Measurements from ENCODE around the gene PATE4. TPM values are rescaled to one million over a fixed set of nuclear protein-coding genes. Genes with fewer than 3 reads are reported as not detected.

PATE4 gene
- total RNA-seq, result not detected

- TF ChIP-seq POLR2AphosphoS5 (IDR thresholded peaks at IDR 0.05) (no peak), EP300 (IDR thresholded peaks at IDR 0.05) (no peak), POLR2A (IDR thresholded peaks at IDR 0.05) (no peak), CTCF (IDR thresholded peaks at IDR 0.05) (no peak)
- ATAC-seq (ENCODE audit: low FRiP score in 2 of 2) (no peak), DNase-seq (no peak)
- 49 to 52% methylated on average over 3 of the region's 3 CpGs for WGBS, 2 donors
- Histone ChIP-seq H3K4me1 (no peaks in the 10 kb centered on the region), H3K36me3 (no peaks in the 10 kb centered on the region), H3K27ac (no peak within 1 kb of the TSS), H3K4me3 (no peak within 1 kb of the TSS), H3K27me3 (no peaks in the 10 kb centered on the region), H3K9me3 (peaks cover 0 to 8% (median 0%) of the 10 kb centered on the region in 4 donors)
Measured at GRCh38 chr11:125833016-125833415, at the start of gene PATE4. PATE4 (plus strand) TSS chr11:125833316; CDS start chr11:125833360, 44 bp downstream.

GRCh38 chr11:125784678-125785077 lies 48.4 kb upstream of the PATE4 start:
- no peak overlapping the region for H3K27ac ChIP-seq
- ATAC-seq (ENCODE audit: low FRiP score in 2 of 2), result no peak
- no peaks in the 10 kb centered on the region for H3K36me3 ChIP-seq
- H3K9me3 ChIP-seq, result no peaks in the 10 kb centered on the region
- TF ChIP-seq POLR2AphosphoS5 (IDR thresholded peaks at IDR 0.05) (no peak), EP300 (IDR thresholded peaks at IDR 0.05) (no peak), POLR2A (IDR thresholded peaks at IDR 0.05) (no peak), CTCF (IDR thresholded peaks at IDR 0.05) (no peak)
- H3K27me3 ChIP-seq, result no peaks in the 10 kb centered on the region
- no peaks in the 10 kb centered on the region for H3K4me1 ChIP-seq
- H3K4me3 ChIP-seq, result no peak overlapping the region
- no peak for DNase-seq
- WGBS, 2 donors, result 44 to 51% methylated on average over 2 of the region's 2 CpGs

- H3K27me3 ChIP-seq, result no peaks in the 10 kb centered on the region
- WGBS, 2 donors, result 37 to 55% methylated on average over 2 of the region's 2 CpGs
Measured at GRCh38 chr11:125787827-125788226, 45.3 kb upstream of the PATE4 start, which contains the start of gene PATE3. PATE3 (plus strand) TSS chr11:125788127; CDS start chr11:125788152, 25 bp downstream.

GRCh38 chr11:125790825-125791224 lies 42.3 kb upstream of the PATE4 start:
- H3K27me3 ChIP-seq, result no peaks in the 10 kb centered on the region
- H3K4me1 ChIP-seq, result no peaks in the 10 kb centered on the region
- DNase-seq (no peak), ATAC-seq (ENCODE audit: low FRiP score in 2 of 2) (no peak)
- no peak overlapping the region for H3K4me3 ChIP-seq
- H3K9me3 ChIP-seq, result no peaks in the 10 kb centered on the region
- TF ChIP-seq POLR2AphosphoS5 (IDR thresholded peaks at IDR 0.05) (no peak), CTCF (IDR thresholded peaks at IDR 0.05) (no peak), EP300 (IDR thresholded peaks at IDR 0.05) (no peak), POLR2A (IDR thresholded peaks at IDR 0.05) (no peak)
- no peak overlapping the region for H3K27ac ChIP-seq
- H3K36me3 ChIP-seq, result no peaks in the 10 kb centered on the region
- WGBS, 2 donors, result 93 to 94% methylated on average over 4 of the region's 4 CpGs

More at GRCh38 chr11:125787827-125788226, 45.3 kb upstream of the PATE4 start, which contains the start of gene PATE3:
- Histone ChIP-seq H3K9me3 (no peaks in the 10 kb centered on the region), H3K27ac (no peak within 1 kb of the TSS), H3K4me1 (no peaks in the 10 kb centered on the region), H3K36me3 (no peaks in the 10 kb centered on the region), H3K4me3 (no peak within 1 kb of the TSS)
- ATAC-seq (ENCODE audit: low FRiP score in 2 of 2) (no peak), DNase-seq (no peak)
- TF ChIP-seq EP300 (IDR thresholded peaks at IDR 0.05), result no peak
- TF ChIP-seq POLR2A (IDR thresholded peaks at IDR 0.05), result no peak
- no peak for TF ChIP-seq POLR2AphosphoS5 (IDR thresholded peaks at IDR 0.05)
- no peak for TF ChIP-seq CTCF (IDR thresholded peaks at IDR 0.05)

GRCh38 chr11:125797641-125798040 lies 35.5 kb upstream of the PATE4 start:
- WGBS, 2 donors, result 46 to 66% methylated on average over 3 to 4 of the region's 4 CpGs
- no peak overlapping the region for H3K4me3 ChIP-seq
- H3K9me3 ChIP-seq, result peaks cover under 1 to 18% (median 7%) of the 10 kb centered on the region in 4 donors
- DNase-seq, result no peak
- TF ChIP-seq POLR2A (IDR thresholded peaks at IDR 0.05) (no peak), EP300 (IDR thresholded peaks at IDR 0.05) (no peak), CTCF (IDR thresholded peaks at IDR 0.05) (no peak), POLR2AphosphoS5 (IDR thresholded peaks at IDR 0.05) (no peak)
- H3K27ac ChIP-seq, result no peak overlapping the region
- no peaks in the 10 kb centered on the region for H3K27me3 ChIP-seq
- H3K4me1 ChIP-seq, result no peaks in the 10 kb centered on the region
- no peak for ATAC-seq (ENCODE audit: low FRiP score in 2 of 2)
- H3K36me3 ChIP-seq, result no peaks in the 10 kb centered on the region

Measured in upper lobe of left lung (tissue), 6 donors.